SK-N-SH treated with all-trans-retinoic acid at 6 μM for 48 hours (cell line): ENCODE results near the gene ARFIP2.

Experiments
- ATAC-seq: fragments of 200-7000 bp; cut with Tn5 transposase; 3 replicates; pipeline ENCODE4 v1.9.1; 2020; ENCODE audit warnings: mild to moderate bottlenecking, moderate library complexity
- ARNTL ChIP-seq: fragments of 450-650 bp; formaldehyde crosslinking; IDR thresholded peaks from 2 replicates; pipeline ENCODE4 v1.5.0; 2020; ENCODE audit warnings: low read depth, mild to moderate bottlenecking, moderate library complexity, borderline replicate concordance
- BACH2 ChIP-seq: fragments of 250-450 bp; sonication (Bioruptor Pico); IDR thresholded peaks from 2 replicates; pipeline ENCODE4 v1.9.0; 2021; ENCODE audit warnings: mild to moderate bottlenecking, borderline replicate concordance
- CSDC2 ChIP-seq: fragments of 250-450 bp; sonication (Bioruptor Pico); IDR thresholded peaks from 2 replicates; pipeline ENCODE4 v1.5.0; 2020; ENCODE audit warnings: mild to moderate bottlenecking, moderate library complexity
- GLIS3 ChIP-seq: fragments of 250-450 bp; sonication (Bioruptor Pico); IDR thresholded peaks from 2 replicates; pipeline ENCODE4 v1.5.0; 2020; ENCODE audit warnings: mild to moderate bottlenecking, moderate library complexity
- OSR1 ChIP-seq: fragments of 250-450 bp; sonication (Bioruptor Pico); IDR thresholded peaks from 2 replicates; pipeline ENCODE4 v1.8.0; 2022; ENCODE audit warnings: moderate library complexity, mild to moderate bottlenecking, inconsistent platforms
- PATZ1 ChIP-seq: fragments of 250-450 bp; sonication (Bioruptor Pico); IDR thresholded peaks from 2 replicates; pipeline ENCODE4 v1.8.0; 2020; ENCODE audit warnings: mild to moderate bottlenecking, moderate library complexity, borderline replicate concordance
- POU6F1 ChIP-seq: fragments of 250-450 bp; sonication (Bioruptor Pico); IDR thresholded peaks from 2 replicates; pipeline ENCODE4 v1.8.0; 2021; ENCODE audit warnings: low read depth, mild to moderate bottlenecking, moderate library complexity, borderline replicate concordance
- PPARA ChIP-seq: fragments of 250-450 bp; sonication (Bioruptor Pico); IDR thresholded peaks from 2 replicates; pipeline ENCODE4 v1.5.0; 2020; ENCODE audit warnings: mild to moderate bottlenecking, borderline replicate concordance
- RARB ChIP-seq: fragments of 250-450 bp; sonication (Bioruptor Pico); IDR thresholded peaks from 2 replicates; pipeline ENCODE4 v1.8.0; 2021; ENCODE audit warnings: mild to moderate bottlenecking, moderate library complexity
- SNAI2 ChIP-seq: fragments of 250-450 bp; sonication (Bioruptor Pico); IDR thresholded peaks from 2 replicates; pipeline ENCODE4 v1.5.0; 2020; ENCODE audit warnings: mild to moderate bottlenecking, moderate library complexity
- TCF4 ChIP-seq: fragments of 250-450 bp; sonication (Bioruptor Pico); IDR thresholded peaks from 2 replicates; pipeline ENCODE4 v1.8.0; 2021; ENCODE audit warnings: mild to moderate bottlenecking, moderate library complexity, borderline replicate concordance
- TSHZ2 ChIP-seq: fragments of 250-450 bp; sonication (Bioruptor Pico); IDR thresholded peaks from 2 replicates; pipeline ENCODE4 v1.5.0; 2020; ENCODE audit warnings: mild to moderate bottlenecking, moderate library complexity
- ZC3H10 ChIP-seq: fragments of 250-450 bp; sonication (Bioruptor Pico); IDR thresholded peaks from 2 replicates; pipeline ENCODE4 v1.5.1; 2021; ENCODE audit warnings: mild to moderate bottlenecking, moderate library complexity
- ZFP3 ChIP-seq: fragments of 250-450 bp; sonication (Bioruptor Pico); IDR thresholded peaks from 2 replicates; pipeline ENCODE4 v1.5.0; 2020; ENCODE audit warnings: mild to moderate bottlenecking, moderate library complexity
- ZFP30 ChIP-seq: fragments of 450-650 bp; formaldehyde crosslinking; IDR thresholded peaks from 2 replicates; pipeline ENCODE4 v1.5.0; 2022; ENCODE audit warnings: mild to moderate bottlenecking, moderate library complexity
- ZNF565 ChIP-seq: fragments of 450-650 bp; formaldehyde crosslinking; conservative IDR thresholded peaks from 2 replicates; pipeline ENCODE4 v1.5.0; 2020; ENCODE audit warnings: low read depth, mild to moderate bottlenecking, moderate library complexity
- ZNF70 ChIP-seq: fragments of 450-650 bp; formaldehyde crosslinking; IDR thresholded peaks from 2 replicates; pipeline ENCODE4 v1.5.0; 2020; ENCODE audit warnings: mild to moderate bottlenecking, moderate library complexity
- ZNF8 ChIP-seq: fragments of 450-650 bp; formaldehyde crosslinking; IDR thresholded peaks from 2 replicates; pipeline ENCODE4 v1.5.0; 2020; ENCODE audit warnings: mild to moderate bottlenecking, moderate library complexity
- TF ChIP-seq, protein P1 (sequence below): fragments of 250-450 bp; sonication (Bioruptor Pico); IDR thresholded peaks from 2 replicates; pipeline ENCODE4 v1.5.1; 2021; ENCODE audit warnings: mild to moderate bottlenecking, moderate library complexity

Gene ARFIP2

DNA sequence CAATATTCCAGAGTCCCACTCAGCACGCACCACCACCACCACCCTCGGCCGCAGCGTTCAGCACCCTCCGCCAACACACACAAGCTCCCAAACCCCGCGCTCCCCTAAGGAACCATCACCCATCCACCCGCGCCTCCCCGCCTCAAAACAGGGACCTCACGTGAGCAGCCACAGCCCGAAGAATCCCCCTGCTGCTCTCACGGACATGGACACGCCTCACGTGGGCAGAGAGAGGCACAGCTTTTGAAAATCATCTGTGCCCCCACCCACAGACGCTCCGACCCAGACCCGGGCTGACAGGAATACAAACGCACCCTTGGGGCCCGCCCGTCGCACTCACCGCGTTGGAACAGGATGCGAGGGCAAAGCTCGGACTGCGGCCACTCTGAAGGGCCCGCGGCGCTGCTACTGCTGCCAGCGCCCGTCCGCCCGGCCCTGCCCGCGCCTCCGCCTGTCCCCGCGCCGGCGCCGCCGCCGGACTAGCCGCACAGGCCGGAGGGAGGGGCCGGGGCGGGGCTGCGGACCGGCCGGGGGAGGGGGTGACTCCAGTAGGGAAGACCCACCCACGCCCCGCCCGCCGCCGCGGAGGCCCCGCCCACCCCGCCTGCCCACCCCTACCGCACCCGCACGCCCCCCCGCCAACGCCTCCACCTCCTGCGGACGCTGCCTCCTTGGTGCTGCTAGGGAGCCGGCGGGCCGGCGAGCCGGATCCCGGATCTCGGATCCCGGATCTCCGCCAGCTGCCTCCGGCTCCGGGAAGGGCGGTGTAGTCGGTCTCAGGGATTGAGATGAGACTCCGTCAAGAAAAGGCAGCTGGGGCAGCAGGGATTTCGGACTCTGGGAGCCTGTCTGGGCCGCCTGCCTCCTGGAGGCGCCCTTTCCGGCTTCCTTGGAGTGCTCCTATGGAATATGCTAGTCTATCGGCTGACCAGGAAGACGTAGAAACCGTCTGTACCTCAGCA, 7.4 kb downstream of the ARFIP2 start, which contains the start of gene TRIM3:
TRIM3 (minus strand) TSS at position 491 of the 962 bp plus-strand sequence. CDS start 8,246 bp downstream, outside the sequence.
- ATAC-seq: peak; percentile 85
- 0 out of 2 replicates have a peak, but pooled peaks have one; percentile 25 for TF ChIP-seq TSHZ2 (CRISPR knock-in tag)
- TF ChIP-seq GLIS3 (CRISPR knock-in tag): 0 out of 2 replicates have a peak, but pooled peaks have one; percentile 50
- no peak for TF ChIP-seq RARB (CRISPR knock-in tag)
- TF ChIP-seq TCF4 (CRISPR knock-in tag): no peak
- no peak for TF ChIP-seq ZC3H10 (CRISPR knock-in tag)
- TF ChIP-seq CSDC2 (CRISPR knock-in tag): no peak
- no peak for TF ChIP-seq PPARA
- peak; percentile 69 for TF ChIP-seq PATZ1 (CRISPR knock-in tag)
- TF ChIP-seq, all 23 proteins: peak for 3

DNA sequence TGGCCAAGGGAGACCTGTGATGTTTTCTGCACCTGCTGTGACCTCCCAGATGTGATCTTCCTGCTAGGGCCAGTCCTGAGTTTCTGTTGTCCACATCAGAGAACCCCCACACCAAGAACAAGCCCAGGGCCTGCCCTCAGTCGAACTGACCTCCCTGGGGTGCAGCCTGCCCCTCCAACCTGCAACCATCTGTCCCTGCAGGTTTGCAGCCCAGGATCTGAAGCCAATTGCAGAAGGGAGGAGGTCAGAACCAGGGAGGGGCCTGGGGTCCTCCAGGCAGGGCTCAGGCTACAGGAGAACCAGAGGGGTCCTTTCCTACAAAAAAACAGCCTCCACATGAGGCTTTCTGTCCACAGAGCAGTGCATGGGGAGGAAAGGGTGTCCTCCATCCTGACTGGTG, 8.2 kb downstream of the ARFIP2 start:
- ATAC-seq: no peak
- TF ChIP-seq POU6F1 (CRISPR knock-in tag) (no peak), ZNF565 (CRISPR knock-in tag) (no peak), SNAI2 (CRISPR knock-in tag) (no peak), RARB (CRISPR knock-in tag) (no peak), ZNF70 (CRISPR knock-in tag) (no peak), OSR1 (CRISPR knock-in tag) (no peak), BACH2 (CRISPR knock-in tag) (no peak), PPARA (no peak), ZNF8 (no peak), GLIS3 (CRISPR knock-in tag) (no peak), TSHZ2 (CRISPR knock-in tag) (no peak), ZFP30 (CRISPR knock-in tag) (no peak), ZFP3 (CRISPR knock-in tag) (no peak), ARNTL (CRISPR knock-in tag) (no peak)
- TF ChIP-seq, protein P1, sequence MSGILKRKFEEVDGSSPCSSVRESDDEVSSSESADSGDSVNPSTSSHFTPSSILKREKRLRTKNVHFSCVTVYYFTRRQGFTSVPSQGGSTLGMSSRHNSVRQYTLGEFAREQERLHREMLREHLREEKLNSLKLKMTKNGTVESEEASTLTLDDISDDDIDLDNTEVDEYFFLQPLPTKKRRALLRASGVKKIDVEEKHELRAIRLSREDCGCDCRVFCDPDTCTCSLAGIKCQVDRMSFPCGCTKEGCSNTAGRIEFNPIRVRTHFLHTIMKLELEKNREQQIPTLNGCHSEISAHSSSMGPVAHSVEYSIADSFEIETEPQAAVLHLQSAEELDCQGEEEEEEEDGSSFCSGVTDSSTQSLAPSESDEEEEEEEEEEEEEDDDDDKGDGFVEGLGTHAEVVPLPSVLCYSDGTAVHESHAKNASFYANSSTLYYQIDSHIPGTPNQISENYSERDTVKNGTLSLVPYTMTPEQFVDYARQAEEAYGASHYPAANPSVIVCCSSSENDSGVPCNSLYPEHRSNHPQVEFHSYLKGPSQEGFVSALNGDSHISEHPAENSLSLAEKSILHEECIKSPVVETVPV (CRISPR knock-in tag): no peak
